SK-N-SH treated with all-trans-retinoic acid at 6 μM for 48 hours (cell line): ENCODE data around the gene SMARCA4.

Source experiments
- ATAC-seq: fragments of 200-7000 bp; cut with Tn5 transposase; 3 replicates; pipeline ENCODE4 v1.9.1; 2020; ENCODE audit warnings: mild to moderate bottlenecking, moderate library complexity
- BACH2 ChIP-seq: fragments of 250-450 bp; sonication (Bioruptor Pico); IDR thresholded peaks from 2 replicates; pipeline ENCODE4 v1.9.0; 2021; ENCODE audit warnings: mild to moderate bottlenecking, borderline replicate concordance
- CSRNP3 ChIP-seq: fragments of 250-450 bp; sonication (Bioruptor Pico); IDR thresholded peaks from 2 replicates; pipeline ENCODE4 v1.5.1; 2021; ENCODE audit warnings: mild to moderate bottlenecking, moderate library complexity
- ESRRG ChIP-seq: fragments of 250-450 bp; sonication (Bioruptor Pico); IDR thresholded peaks from 2 replicates; pipeline ENCODE4 v1.6.1; 2021; ENCODE audit warnings: mild to moderate bottlenecking
- GLIS3 ChIP-seq: fragments of 250-450 bp; sonication (Bioruptor Pico); IDR thresholded peaks from 2 replicates; pipeline ENCODE4 v1.5.0; 2020; ENCODE audit warnings: mild to moderate bottlenecking, moderate library complexity
- ISL1 ChIP-seq: fragments of 250-450 bp; sonication (Bioruptor Pico); IDR thresholded peaks from 2 replicates; pipeline ENCODE4 v2.1.2; 2022; ENCODE audit warnings: mild to moderate bottlenecking, moderate library complexity
- OSR1 ChIP-seq: fragments of 250-450 bp; sonication (Bioruptor Pico); IDR thresholded peaks from 2 replicates; pipeline ENCODE4 v1.8.0; 2022; ENCODE audit warnings: moderate library complexity, mild to moderate bottlenecking, inconsistent platforms
- PATZ1 ChIP-seq: fragments of 250-450 bp; sonication (Bioruptor Pico); IDR thresholded peaks from 2 replicates; pipeline ENCODE4 v1.8.0; 2020; ENCODE audit warnings: mild to moderate bottlenecking, moderate library complexity, borderline replicate concordance
- PPARA ChIP-seq: fragments of 250-450 bp; sonication (Bioruptor Pico); IDR thresholded peaks from 2 replicates; pipeline ENCODE4 v1.5.0; 2020; ENCODE audit warnings: mild to moderate bottlenecking, borderline replicate concordance
- SNAI2 ChIP-seq: fragments of 250-450 bp; sonication (Bioruptor Pico); IDR thresholded peaks from 2 replicates; pipeline ENCODE4 v1.5.0; 2020; ENCODE audit warnings: mild to moderate bottlenecking, moderate library complexity
- TCF4 ChIP-seq: fragments of 250-450 bp; sonication (Bioruptor Pico); IDR thresholded peaks from 2 replicates; pipeline ENCODE4 v1.8.0; 2021; ENCODE audit warnings: mild to moderate bottlenecking, moderate library complexity, borderline replicate concordance
- ZFP3 ChIP-seq: fragments of 250-450 bp; sonication (Bioruptor Pico); IDR thresholded peaks from 2 replicates; pipeline ENCODE4 v1.5.0; 2020; ENCODE audit warnings: mild to moderate bottlenecking, moderate library complexity
- ZNF70 ChIP-seq: fragments of 450-650 bp; formaldehyde crosslinking; IDR thresholded peaks from 2 replicates; pipeline ENCODE4 v1.5.0; 2020; ENCODE audit warnings: mild to moderate bottlenecking, moderate library complexity
- ZNF8 ChIP-seq: fragments of 450-650 bp; formaldehyde crosslinking; IDR thresholded peaks from 2 replicates; pipeline ENCODE4 v1.5.0; 2020; ENCODE audit warnings: mild to moderate bottlenecking, moderate library complexity
- TF ChIP-seq, protein P1 (sequence below): fragments of 250-450 bp; sonication (Bioruptor Pico); IDR thresholded peaks from 2 replicates; pipeline ENCODE4 v1.5.1; 2020; ENCODE audit warnings: low read depth, mild to moderate bottlenecking, moderate library complexity
- TF ChIP-seq, protein P2 (sequence below): fragments of 250-450 bp; sonication (Bioruptor Pico); IDR thresholded peaks from 2 replicates; pipeline ENCODE4 v1.5.0; 2020; ENCODE audit warnings: mild to moderate bottlenecking, moderate library complexity
- TF ChIP-seq, protein P3 (sequence below): fragments of 250-450 bp; sonication (Bioruptor Pico); IDR thresholded peaks from 2 replicates; pipeline ENCODE4 v1.8.0; 2021; ENCODE audit warnings: low read depth, mild to moderate bottlenecking, moderate library complexity, borderline replicate concordance

SMARCA4 gene

GRCh38 chr19:11013771-11014170, 52.9 kb downstream of the SMARCA4 start (continued):
- TF ChIP-seq CSRNP3 (CRISPR knock-in tag) = no peak

- ATAC-seq = no peak
- TF ChIP-seq, protein P1, sequence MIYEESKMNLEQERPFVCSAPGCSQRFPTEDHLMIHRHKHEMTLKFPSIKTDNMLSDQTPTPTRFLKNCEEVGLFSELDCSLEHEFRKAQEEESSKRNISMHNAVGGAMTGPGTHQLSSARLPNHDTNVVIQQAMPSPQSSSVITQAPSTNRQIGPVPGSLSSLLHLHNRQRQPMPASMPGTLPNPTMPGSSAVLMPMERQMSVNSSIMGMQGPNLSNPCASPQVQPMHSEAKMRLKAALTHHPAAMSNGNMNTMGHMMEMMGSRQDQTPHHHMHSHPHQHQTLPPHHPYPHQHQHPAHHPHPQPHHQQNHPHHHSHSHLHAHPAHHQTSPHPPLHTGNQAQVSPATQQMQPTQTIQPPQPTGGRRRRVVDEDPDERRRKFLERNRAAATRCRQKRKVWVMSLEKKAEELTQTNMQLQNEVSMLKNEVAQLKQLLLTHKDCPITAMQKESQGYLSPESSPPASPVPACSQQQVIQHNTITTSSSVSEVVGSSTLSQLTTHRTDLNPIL (CRISPR knock-in tag) = no peak
- TF ChIP-seq, protein P2, sequence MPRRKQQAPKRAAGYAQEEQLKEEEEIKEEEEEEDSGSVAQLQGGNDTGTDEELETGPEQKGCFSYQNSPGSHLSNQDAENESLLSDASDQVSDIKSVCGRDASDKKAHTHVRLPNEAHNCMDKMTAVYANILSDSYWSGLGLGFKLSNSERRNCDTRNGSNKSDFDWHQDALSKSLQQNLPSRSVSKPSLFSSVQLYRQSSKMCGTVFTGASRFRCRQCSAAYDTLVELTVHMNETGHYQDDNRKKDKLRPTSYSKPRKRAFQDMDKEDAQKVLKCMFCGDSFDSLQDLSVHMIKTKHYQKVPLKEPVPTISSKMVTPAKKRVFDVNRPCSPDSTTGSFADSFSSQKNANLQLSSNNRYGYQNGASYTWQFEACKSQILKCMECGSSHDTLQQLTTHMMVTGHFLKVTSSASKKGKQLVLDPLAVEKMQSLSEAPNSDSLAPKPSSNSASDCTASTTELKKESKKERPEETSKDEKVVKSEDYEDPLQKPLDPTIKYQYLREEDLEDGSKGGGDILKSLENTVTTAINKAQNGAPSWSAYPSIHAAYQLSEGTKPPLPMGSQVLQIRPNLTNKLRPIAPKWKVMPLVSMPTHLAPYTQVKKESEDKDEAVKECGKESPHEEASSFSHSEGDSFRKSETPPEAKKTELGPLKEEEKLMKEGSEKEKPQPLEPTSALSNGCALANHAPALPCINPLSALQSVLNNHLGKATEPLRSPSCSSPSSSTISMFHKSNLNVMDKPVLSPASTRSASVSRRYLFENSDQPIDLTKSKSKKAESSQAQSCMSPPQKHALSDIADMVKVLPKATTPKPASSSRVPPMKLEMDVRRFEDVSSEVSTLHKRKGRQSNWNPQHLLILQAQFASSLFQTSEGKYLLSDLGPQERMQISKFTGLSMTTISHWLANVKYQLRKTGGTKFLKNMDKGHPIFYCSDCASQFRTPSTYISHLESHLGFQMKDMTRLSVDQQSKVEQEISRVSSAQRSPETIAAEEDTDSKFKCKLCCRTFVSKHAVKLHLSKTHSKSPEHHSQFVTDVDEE (CRISPR knock-in tag) = no peak
- TF ChIP-seq TCF4 (CRISPR knock-in tag) = no peak
- no peak for TF ChIP-seq BACH2 (CRISPR knock-in tag)
- no peak for TF ChIP-seq ZNF70 (CRISPR knock-in tag)
- no peak for TF ChIP-seq ZFP3 (CRISPR knock-in tag)
- no peak for TF ChIP-seq OSR1
- TF ChIP-seq, protein P3, sequence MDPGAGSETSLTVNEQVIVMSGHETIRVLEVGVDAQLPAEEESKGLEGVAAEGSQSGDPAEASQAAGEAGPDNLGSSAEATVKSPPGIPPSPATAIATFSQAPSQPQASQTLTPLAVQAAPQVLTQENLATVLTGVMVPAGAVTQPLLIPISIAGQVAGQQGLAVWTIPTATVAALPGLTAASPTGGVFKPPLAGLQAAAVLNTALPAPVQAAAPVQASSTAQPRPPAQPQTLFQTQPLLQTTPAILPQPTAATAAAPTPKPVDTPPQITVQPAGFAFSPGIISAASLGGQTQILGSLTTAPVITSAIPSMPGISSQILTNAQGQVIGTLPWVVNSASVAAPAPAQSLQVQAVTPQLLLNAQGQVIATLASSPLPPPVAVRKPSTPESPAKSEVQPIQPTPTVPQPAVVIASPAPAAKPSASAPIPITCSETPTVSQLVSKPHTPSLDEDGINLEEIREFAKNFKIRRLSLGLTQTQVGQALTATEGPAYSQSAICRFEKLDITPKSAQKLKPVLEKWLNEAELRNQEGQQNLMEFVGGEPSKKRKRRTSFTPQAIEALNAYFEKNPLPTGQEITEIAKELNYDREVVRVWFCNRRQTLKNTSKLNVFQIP (CRISPR knock-in tag) = no peak
- no peak for TF ChIP-seq PPARA
- no peak for TF ChIP-seq PATZ1 (CRISPR knock-in tag)
- no peak for TF ChIP-seq ISL1 (CRISPR knock-in tag)
- no peak for TF ChIP-seq ESRRG (CRISPR knock-in tag)
- no peak for TF ChIP-seq ZNF8 (CRISPR knock-in tag)
- no peak for TF ChIP-seq GLIS3
- no peak for TF ChIP-seq CSRNP3 (CRISPR knock-in tag)
- TF ChIP-seq, all 23 proteins: peak for 0
Observed at GRCh38 chr19:11014403-11014911, 53.6 kb downstream of the SMARCA4 start.

- no peak for TF ChIP-seq ISL1 (CRISPR knock-in tag)
- TF ChIP-seq, all 23 proteins: peak for 0
- ATAC-seq = no peak
Observed at GRCh38 chr19:11016631-11017030, 55.8 kb downstream of the SMARCA4 start.

- ATAC-seq = no peak
- no peak for TF ChIP-seq BACH2 (CRISPR knock-in tag)
- TF ChIP-seq, protein P2 (CRISPR knock-in tag) = no peak
- no peak for TF ChIP-seq ISL1 (CRISPR knock-in tag)
- TF ChIP-seq, protein P3 (CRISPR knock-in tag) = no peak
- no peak for TF ChIP-seq CSRNP3 (CRISPR knock-in tag)
- TF ChIP-seq SNAI2 (CRISPR knock-in tag) = no peak
- no peak for TF ChIP-seq ESRRG (CRISPR knock-in tag)
- TF ChIP-seq TCF4 (CRISPR knock-in tag) = no peak
Observed at GRCh38 chr19:11017275-11018035, 56.6 kb downstream of the SMARCA4 start.
